ENCODE results near the gene MSI2.

Gene MSI2

DNA sequence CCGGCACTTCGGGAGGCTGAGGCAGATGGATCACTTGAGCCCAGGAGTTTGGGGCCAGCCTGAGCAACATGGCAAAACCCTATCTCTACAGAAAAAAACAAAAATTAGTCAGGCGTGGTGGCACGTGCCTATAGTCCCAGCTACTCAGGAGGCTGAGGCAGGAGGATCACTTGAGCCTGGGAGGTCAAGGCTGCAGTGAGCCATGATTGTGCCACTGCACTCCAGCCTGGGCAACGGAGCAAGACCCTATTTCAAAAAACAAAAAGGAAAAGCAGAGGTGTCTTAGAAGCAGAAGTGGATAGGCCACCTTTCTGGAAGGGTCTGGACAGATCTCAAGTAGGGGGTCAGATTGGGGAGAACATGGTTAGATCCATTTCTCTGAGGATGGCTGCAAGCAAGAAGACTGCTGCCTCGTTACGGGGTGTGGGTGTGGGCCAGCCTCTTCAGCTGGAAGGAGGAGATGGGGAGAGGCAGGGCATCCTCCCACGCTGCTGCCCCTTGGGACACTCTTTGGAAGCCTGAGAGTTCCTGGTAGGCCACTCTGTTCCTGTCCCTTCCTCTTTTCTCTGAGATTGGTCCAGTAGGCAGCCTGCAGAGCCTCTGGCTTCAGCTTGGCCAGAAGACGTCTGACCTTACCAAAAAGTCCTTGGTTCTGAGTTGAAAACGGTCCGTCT is 208.0 kb downstream of the MSI2 start:
- TF ChIP-seq, protein P1, sequence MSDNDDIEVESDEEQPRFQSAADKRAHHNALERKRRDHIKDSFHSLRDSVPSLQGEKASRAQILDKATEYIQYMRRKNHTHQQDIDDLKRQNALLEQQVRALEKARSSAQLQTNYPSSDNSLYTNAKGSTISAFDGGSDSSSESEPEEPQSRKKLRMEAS (IDR thresholded peaks at IDR 0.05), result no peak
- TF ChIP-seq TAF1 (IDR thresholded peaks at IDR 0.05; ENCODE audit: low read depth) (no peak), RAD21 (IDR thresholded peaks at IDR 0.05; ENCODE audit: low read depth) (no peak), FOXM1 (IDR thresholded peaks at IDR 0.05; ENCODE audit: borderline replicate concordance, low read depth) (no peak), EGR1 (IDR thresholded peaks at IDR 0.05) (no peak), EP300 (IDR thresholded peaks at IDR 0.05; ENCODE audit: borderline replicate concordance) (no peak), NFIC (IDR thresholded peaks at IDR 0.05) (no peak), CREB1 (IDR thresholded peaks at IDR 0.05; ENCODE audit: low read depth) (no peak), CEBPB (IDR thresholded peaks at IDR 0.05) (no peak), ZBTB7A (IDR thresholded peaks at IDR 0.05; ENCODE audit: low read depth) (no peak), YY1 (IDR thresholded peaks at IDR 0.05; ENCODE audit: low read depth) (no peak)
- TF ChIP-seq, protein P2, sequence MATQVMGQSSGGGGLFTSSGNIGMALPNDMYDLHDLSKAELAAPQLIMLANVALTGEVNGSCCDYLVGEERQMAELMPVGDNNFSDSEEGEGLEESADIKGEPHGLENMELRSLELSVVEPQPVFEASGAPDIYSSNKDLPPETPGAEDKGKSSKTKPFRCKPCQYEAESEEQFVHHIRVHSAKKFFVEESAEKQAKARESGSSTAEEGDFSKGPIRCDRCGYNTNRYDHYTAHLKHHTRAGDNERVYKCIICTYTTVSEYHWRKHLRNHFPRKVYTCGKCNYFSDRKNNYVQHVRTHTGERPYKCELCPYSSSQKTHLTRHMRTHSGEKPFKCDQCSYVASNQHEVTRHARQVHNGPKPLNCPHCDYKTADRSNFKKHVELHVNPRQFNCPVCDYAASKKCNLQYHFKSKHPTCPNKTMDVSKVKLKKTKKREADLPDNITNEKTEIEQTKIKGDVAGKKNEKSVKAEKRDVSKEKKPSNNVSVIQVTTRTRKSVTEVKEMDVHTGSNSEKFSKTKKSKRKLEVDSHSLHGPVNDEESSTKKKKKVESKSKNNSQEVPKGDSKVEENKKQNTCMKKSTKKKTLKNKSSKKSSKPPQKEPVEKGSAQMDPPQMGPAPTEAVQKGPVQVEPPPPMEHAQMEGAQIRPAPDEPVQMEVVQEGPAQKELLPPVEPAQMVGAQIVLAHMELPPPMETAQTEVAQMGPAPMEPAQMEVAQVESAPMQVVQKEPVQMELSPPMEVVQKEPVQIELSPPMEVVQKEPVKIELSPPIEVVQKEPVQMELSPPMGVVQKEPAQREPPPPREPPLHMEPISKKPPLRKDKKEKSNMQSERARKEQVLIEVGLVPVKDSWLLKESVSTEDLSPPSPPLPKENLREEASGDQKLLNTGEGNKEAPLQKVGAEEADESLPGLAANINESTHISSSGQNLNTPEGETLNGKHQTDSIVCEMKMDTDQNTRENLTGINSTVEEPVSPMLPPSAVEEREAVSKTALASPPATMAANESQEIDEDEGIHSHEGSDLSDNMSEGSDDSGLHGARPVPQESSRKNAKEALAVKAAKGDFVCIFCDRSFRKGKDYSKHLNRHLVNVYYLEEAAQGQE (IDR thresholded peaks at IDR 0.05; ENCODE audit: low read depth), result no peak
- TF ChIP-seq, protein P3, sequence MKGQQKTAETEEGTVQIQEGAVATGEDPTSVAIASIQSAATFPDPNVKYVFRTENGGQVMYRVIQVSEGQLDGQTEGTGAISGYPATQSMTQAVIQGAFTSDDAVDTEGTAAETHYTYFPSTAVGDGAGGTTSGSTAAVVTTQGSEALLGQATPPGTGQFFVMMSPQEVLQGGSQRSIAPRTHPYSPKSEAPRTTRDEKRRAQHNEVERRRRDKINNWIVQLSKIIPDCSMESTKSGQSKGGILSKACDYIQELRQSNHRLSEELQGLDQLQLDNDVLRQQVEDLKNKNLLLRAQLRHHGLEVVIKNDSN (IDR thresholded peaks at IDR 0.05), result no peak

DNA sequence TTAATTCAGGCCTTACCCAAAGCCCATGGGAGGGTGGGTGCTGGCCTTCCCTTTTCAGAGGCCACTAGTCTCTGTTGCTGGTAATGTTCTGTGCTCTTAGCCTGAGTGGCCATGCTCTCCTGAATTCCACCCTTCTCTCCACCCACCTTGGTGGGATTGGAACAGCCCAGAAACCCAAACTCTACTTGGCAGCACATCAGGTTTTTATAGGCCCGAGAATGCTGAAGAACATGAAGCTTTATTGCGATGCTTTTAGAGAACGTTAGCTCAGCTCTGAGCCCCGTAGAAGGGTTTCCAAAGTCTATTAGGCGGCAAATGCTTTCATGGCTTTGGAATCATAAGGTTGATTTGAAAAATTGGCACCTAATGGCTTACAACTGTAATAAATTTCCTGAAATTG is 209.3 kb downstream of the MSI2 start:
- TF ChIP-seq TAF1 (IDR thresholded peaks at IDR 0.05; ENCODE audit: low read depth), result no peak

DNA sequence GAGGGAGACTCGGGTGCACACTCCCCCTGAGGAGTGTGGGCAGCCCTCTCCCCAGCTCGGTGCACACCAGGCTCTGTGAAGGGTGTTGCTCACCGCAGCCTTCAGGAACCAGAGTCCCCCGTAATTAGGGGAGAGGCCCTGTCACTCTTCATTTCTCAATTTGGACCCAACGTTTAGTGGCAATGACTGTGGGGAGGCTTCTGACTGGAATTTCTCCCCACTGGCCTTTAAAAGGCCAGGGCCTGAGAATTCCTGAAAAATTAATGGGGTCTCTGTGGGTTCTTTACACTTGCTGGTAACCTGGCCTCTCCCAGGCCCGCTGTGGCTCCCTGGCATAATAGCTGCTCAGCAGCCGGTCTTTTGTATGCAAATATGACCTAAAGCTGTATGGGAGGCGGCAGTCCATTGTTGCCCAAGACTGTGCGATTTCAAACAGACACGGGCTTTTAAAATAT is 209.7 kb downstream of the MSI2 start:
- TF ChIP-seq CEBPB (IDR thresholded peaks at IDR 0.05) (0 out of 2 replicates have a peak, but pooled peaks have one; percentile 30), TAF1 (IDR thresholded peaks at IDR 0.05; ENCODE audit: low read depth) (no peak), EGR1 (IDR thresholded peaks at IDR 0.05) (no peak)

DNA sequence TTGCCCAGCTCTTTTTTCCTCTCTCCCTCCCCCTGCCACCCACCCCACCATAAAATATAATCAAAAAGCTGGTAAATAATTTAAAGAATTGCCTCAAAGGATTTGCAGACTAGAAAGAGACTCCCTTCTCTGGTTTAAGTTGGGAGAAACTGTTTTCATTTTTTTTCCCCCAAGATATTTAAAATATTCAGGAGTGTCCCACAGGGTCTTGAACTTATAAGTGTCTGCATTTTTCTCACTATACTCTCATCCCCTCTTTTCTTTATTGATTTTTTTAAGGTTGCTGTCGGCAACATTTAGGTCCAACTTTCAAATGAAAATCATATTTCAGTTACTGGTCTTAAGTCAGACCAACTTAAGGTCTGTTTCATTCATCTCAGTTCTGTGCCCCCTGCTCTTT is 210.2 kb downstream of the MSI2 start:
- TF ChIP-seq NFIC (IDR thresholded peaks at IDR 0.05), result no peak
- TF ChIP-seq, protein P3 (IDR thresholded peaks at IDR 0.05), result no peak
- TF ChIP-seq FOXM1 (IDR thresholded peaks at IDR 0.05; ENCODE audit: borderline replicate concordance, low read depth), result no peak
- no peak for TF ChIP-seq TEAD4 (IDR thresholded peaks at IDR 0.05)
- TF ChIP-seq TCF12 (IDR thresholded peaks at IDR 0.05; ENCODE audit: low read depth), result no peak
- TF ChIP-seq TAF1 (IDR thresholded peaks at IDR 0.05; ENCODE audit: low read depth), result no peak
- TF ChIP-seq CEBPB (IDR thresholded peaks at IDR 0.05), result no peak
- no peak for TF ChIP-seq RAD21 (IDR thresholded peaks at IDR 0.05; ENCODE audit: low read depth)
- TF ChIP-seq ZBTB7A (IDR thresholded peaks at IDR 0.05; ENCODE audit: low read depth), result no peak
- TF ChIP-seq, protein P2 (IDR thresholded peaks at IDR 0.05; ENCODE audit: low read depth), result no peak
- no peak for TF ChIP-seq YY1 (IDR thresholded peaks at IDR 0.05; ENCODE audit: low read depth)
- TF ChIP-seq EP300 (IDR thresholded peaks at IDR 0.05; ENCODE audit: borderline replicate concordance), result no peak
- TF ChIP-seq, protein P1 (IDR thresholded peaks at IDR 0.05), result no peak
- TF ChIP-seq EGR1 (IDR thresholded peaks at IDR 0.05), result no peak
- no peak for TF ChIP-seq CREB1 (IDR thresholded peaks at IDR 0.05; ENCODE audit: low read depth)

DNA sequence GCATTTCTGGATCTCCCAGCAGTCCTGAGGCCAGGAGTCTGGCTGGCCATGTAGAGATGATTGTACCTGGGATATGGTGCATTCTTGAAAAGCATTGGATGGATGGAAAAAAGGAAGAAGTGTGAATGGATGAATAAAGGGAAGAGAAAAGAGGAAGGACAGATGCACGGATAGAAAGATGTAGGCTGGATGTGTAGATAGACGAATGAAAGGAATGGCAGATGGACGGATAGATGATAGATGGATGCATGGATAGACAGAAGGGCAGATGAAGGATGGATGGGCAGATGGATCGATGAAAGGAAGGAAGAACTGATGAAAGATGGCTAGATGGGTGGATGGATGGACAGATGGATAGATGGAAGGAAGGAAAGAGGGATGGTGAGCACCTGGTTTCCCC is 210.9 kb downstream of the MSI2 start:
- TF ChIP-seq CEBPB (IDR thresholded peaks at IDR 0.05) (no peak), TEAD4 (IDR thresholded peaks at IDR 0.05) (no peak)

DNA sequence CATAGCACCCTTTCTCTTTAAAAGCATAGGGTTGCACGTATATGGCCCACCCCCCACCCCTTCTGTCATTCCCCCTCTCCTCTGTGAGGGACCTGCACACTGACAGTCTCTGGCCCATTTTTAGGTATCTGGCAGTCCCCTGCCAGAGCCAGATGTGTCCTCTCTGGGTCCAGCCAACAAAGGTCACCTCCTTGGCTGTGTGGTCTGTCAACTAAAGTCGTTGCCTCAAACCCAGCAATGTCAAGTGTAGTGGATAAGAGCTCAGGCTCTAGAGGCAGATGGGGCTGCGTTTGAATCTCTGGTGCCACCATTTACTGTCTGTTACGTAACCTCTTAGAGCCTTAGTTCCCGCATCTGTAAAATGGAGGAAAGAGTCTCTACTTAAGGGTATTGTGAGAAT is 211.5 kb downstream of the MSI2 start:
- TF ChIP-seq TCF12 (IDR thresholded peaks at IDR 0.05; ENCODE audit: low read depth), result no peak
- TF ChIP-seq, protein P3 (IDR thresholded peaks at IDR 0.05), result no peak
- no peak for TF ChIP-seq FOXM1 (IDR thresholded peaks at IDR 0.05; ENCODE audit: borderline replicate concordance, low read depth)
- TF ChIP-seq, protein P2 (IDR thresholded peaks at IDR 0.05; ENCODE audit: low read depth), result no peak

Measured in Ishikawa (cell line).